Activated CD4-positive, alpha-beta memory T cell treated with anti-CD3 and anti-CD28 coated beads, Interleukin-2, amount 10 ng/mL, durations not matched to agents 7 days and 5 days (primary cell): ENCODE results near the gene CHCHD1. TPM values are rescaled to one million over a fixed set of nuclear protein-coding genes. Genes with fewer than 3 reads are reported as not detected.
"Not testable (repeated sequence)": the region's sequence is repeated elsewhere in the genome, so short reads cannot be mapped to it uniquely, and the experiment has no call there.

Experiments used
- CTCF ChIA-PET: fragments of 350-600 bp; sonication (Branson Sonifier 250); formaldehyde crosslinking; loops from one replicate; lab custom pipeline; 2021; ENCODE audit warnings: antibody characterized with exemption, inconsistent platforms; lab: Charles Lee
- POLR2A ChIA-PET: fragments of 350-600 bp; sonication (Branson Sonifier 250); formaldehyde crosslinking; loops from one replicate; lab custom pipeline; 2021; ENCODE audit warnings: antibody characterized with exemption; lab: Charles Lee
- DNase-seq: peaks from one replicate; pipeline ENCODE4 v3.0.0-alpha.2; 2020
- H3K27ac Mint-ChIP-seq: one replicate; pipeline ENCODE4 v1.8.0; 2021; ENCODE audit warnings: mild to moderate bottlenecking, mixed read lengths
- H3K27me3 Mint-ChIP-seq: one replicate; pipeline ENCODE4 v1.8.0; 2021; ENCODE audit warnings: mixed read lengths
- H3K36me3 Mint-ChIP-seq: one replicate; pipeline ENCODE4 v1.8.0; 2021; ENCODE audit warnings: low read depth, mixed read lengths
- H3K4me1 Mint-ChIP-seq: one replicate; pipeline ENCODE4 v1.8.0; 2021; ENCODE audit warnings: mixed read lengths
- H3K4me3 Mint-ChIP-seq: one replicate; pipeline ENCODE4 v1.8.0; 2021; ENCODE audit warnings: mild to moderate bottlenecking, mixed read lengths
- H3K9me3 Mint-ChIP-seq: one replicate; pipeline ENCODE4 v1.8.0; 2021; ENCODE audit warnings: mixed read lengths
- total RNA-seq, 2 experiments: library from RNA; stranded (reverse); gene quantifications; one replicate each; pipeline ENCODE4 v1.2.3, GENCODE V29; 2021

CHCHD1 gene
- total RNA-seq: 10 to 100 TPM; 31.4 to 34.6 TPM

DNA sequence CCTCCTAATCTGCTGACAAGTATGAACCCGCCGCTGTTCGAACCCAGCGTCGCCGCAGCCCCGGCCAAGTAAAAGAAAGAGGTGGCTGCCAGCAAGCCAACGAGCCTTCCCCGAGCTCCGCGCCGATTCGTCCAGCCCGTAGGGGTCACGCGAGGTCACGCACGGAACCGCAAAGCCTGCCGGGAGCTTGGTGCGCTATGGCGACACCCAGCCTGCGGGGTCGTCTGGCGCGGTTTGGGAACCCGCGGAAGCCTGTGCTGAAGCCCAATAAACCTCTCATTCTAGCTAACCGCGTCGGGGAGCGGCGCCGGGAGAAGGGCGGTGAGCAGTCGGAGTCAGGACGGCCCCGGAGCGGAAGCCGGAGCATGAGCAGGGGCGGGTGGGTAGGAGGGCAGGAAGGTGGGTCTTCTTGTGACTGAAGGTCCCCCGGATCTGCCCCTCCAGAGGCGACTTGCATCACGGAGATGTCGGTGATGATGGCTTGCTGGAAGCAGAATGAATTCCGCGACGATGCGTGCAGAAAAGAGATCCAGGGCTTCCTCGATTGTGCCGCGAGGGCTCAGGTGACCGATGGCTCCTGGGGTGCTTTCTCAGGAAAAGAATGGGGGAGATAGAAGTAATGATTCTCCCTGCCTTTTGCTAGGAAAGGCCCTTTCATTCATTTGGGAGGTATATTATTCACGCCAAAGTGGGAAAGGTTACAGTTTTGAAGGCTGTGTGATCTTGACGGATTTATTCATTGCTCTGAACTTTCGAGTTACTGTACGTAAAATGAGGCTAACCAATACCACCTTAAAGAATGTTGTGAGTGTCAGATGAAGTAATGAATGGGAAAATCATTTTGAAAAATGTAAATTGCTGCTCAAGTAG, at the start of gene CHCHD1:
TSS of gene CHCHD1 (plus strand) at position 170 of the 870 bp plus-strand sequence. CDS start at position 198, 28 bp downstream.
- CTCF ChIA-PET: interaction anchor here (0.6 to 9.9 kb wide), 6 partner anchors 11 to 174 kb away, joined by 3 to 92 read pairs (median 4); a partner anchor contains a TSS
- Mint-ChIP-seq H3K9me3 (no peaks in the 10 kb centered on the region), H3K27ac (peak within 1 kb of the TSS; percentile 94), H3K4me1 (peaks cover 62% of the 10 kb centered on the region), H3K36me3 (peaks cover 36% of the 10 kb centered on the region), H3K27me3 (no peaks in the 10 kb centered on the region), H3K4me3 (peak within 1 kb of the TSS; percentile 94)
- peak; percentile 94 for DNase-seq
- POLR2A ChIA-PET: interaction anchor here (0.6 to 5.0 kb wide), 22 partner anchors 10 to 530 kb away, joined by 3 to 98 read pairs (median 5); partner anchors contain the start of genes MRPS16, PPP3CB and SEC24C

DNA sequence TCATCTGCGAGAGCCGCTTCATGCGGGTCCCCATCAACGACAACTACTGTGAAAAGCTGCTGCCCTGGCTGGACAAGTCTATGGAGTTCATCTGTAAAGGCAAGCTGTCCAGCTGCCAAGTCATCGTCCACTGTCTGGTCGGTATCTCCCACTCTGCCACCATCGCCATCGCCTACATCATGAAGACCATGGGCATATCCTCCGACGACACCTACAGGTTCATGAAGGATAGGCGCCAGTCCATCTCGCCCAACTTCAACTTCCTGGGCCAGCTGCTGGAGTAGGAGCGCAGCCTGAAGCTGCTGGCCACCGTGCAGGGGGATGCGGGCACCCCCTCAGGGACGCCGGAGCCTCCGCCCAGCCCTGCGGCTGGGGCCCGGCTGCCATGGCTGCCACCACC, 49.4 kb upstream of the CHCHD1 start:
- Mint-ChIP-seq H3K9me3 (no peaks in the 10 kb centered on the region), H3K4me1 (peaks cover 19% of the 10 kb centered on the region), H3K27ac (peak overlapping the region; percentile 16), H3K4me3 (peak overlapping the region; percentile 47), H3K27me3 (no peaks in the 10 kb centered on the region), H3K36me3 (peaks cover 7% of the 10 kb centered on the region)
- ChIA-PET CTCF (interaction anchor here (2.9 to 3.9 kb wide), 2 partner anchors 11 to 89 kb away, joined by 6 to 31 read pairs; partner anchors contain the start of gene SEC24C), POLR2A (interaction anchor here (3.3 to 6.8 kb wide), 2 partner anchors 12 to 40 kb away, joined by 24 to 164 read pairs; partner anchors contain the start of gene SEC24C)
- DNase-seq: no peak

DNA sequence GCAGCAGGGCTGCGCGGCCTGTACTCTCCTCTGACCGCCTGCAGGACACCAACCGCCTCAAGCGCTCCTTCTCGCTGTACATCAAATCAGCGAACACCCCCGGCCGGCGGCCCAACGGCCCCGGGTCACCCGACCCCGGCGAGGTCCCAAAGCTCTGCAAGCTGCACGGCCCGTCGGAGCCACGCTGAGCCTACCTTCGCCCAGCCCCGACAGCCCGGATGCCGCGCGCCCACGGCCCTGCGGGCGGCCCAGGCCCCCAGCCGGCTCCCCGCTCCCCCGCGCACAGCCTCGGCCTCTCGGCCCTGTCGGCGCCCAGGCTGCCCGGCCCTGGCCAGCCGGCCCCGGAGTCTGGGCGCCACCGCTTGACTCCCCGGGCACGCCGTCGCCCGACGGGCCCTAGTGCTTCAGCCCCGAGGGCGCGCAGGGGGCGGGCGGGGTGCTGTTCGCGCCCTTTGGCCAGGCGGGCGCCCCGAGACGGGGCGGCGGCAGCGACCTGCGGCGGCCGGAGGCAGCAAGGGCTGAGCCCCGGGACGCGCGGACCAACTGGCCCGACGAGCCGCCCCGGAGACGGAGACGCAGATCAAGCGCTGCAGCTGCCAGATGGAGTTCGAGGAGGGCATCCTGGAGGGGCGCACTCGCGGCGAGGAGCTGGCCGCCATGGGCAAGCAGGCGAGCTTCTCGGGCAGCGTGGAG, 48.8 kb upstream of the CHCHD1 start:
- DNase-seq: no peak
- H3K36me3 Mint-ChIP-seq: peaks cover 9% of the 10 kb centered on the region
- ChIA-PET CTCF (interaction anchor here (2.9 kb wide), 1 partner anchor 89 kb away, joined by 6 read pairs; no protein-coding TSS in a partner anchor), POLR2A (interaction anchor here (6.8 kb wide), 1 partner anchor 11 kb away, joined by 164 read pairs; the partner anchor contains the start of gene SEC24C)
- peaks cover 16% of the 10 kb centered on the region for H3K4me1 Mint-ChIP-seq
- no peaks in the 10 kb centered on the region for H3K9me3 Mint-ChIP-seq
- H3K27ac Mint-ChIP-seq: no peak overlapping the region
- H3K27me3 Mint-ChIP-seq: no peaks in the 10 kb centered on the region
- H3K4me3 Mint-ChIP-seq: no peak overlapping the region

DNA sequence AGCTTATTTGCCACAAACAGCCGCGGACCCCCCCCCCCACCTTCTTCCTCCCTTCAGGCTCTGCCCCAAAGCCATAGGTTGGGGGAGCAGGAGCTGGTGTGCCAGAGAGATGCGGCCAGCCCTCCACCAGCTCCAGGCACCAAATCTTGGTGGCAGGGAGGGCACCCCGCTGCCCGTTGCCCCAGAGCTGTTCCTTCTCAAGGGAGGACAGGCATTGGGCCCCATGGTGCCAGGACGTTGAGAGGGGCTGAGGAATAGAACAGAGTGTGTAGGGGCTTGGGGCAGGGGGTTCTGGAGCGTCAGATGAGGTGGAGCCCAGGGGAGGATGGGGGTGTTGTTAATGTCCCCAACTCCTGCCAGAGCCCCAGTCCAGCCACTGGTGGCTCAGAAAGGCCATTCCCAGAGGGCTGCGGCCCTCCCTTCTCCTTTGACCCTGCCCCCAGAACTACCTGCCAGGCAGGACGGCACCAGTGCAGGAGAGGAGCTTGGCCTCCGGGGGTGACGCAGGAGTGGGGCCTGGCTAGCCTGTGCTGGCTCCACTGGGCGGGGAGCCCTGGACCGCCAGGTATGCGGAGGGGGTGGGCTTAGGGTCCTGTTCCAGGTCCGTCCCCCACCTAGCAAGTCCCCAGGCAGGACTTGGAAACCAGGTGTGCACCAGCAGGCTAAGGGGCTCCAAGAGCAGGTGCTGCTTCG, 47.7 kb upstream of the CHCHD1 start:
- CTCF ChIA-PET: no interaction called here
- no peaks in the 10 kb centered on the region for H3K9me3 Mint-ChIP-seq
- no peak for DNase-seq
- H3K4me1 Mint-ChIP-seq: peaks cover 14% of the 10 kb centered on the region
- H3K36me3 Mint-ChIP-seq: peaks cover 9% of the 10 kb centered on the region
- H3K27ac Mint-ChIP-seq: no peak overlapping the region
- H3K4me3 Mint-ChIP-seq: no peak overlapping the region
- POLR2A ChIA-PET: interaction anchor here (6.8 kb wide), 1 partner anchor 10 kb away, joined by 164 read pairs; the partner anchor contains the start of gene SEC24C
- H3K27me3 Mint-ChIP-seq: no peaks in the 10 kb centered on the region

DNA sequence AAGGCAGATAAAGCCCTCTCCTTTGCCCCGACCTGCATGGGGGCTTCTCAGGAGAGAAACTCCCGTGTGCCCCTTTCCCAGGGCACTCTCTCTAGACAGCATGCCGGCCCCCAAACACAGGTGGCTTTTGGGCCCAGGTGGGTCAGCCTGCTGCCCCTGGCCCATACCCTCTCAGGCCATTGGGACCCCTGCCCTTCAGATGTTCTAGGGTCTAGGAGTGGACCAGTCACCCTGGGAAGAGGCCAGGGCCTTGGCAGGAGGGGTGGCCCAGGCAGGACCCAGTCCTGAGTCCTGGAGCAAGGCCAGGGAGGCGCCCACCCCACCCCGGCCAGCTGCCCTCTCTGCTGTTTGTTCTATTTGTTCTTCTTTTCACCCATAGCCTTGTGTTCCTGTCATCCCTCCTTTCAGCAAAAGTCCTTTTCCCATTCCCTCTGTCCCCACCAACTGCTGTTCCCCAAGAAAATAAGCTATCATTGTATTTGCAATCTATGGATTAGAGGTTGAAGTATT, 47.0 kb upstream of the CHCHD1 start:
- Mint-ChIP-seq H3K4me3 (no peak overlapping the region), H3K27me3 (no peaks in the 10 kb centered on the region), H3K27ac (no peak overlapping the region), H3K9me3 (no peaks in the 10 kb centered on the region), H3K4me1 (peaks cover 10% of the 10 kb centered on the region), H3K36me3 (peaks cover 7% of the 10 kb centered on the region)
- ChIA-PET CTCF (no interaction called here), POLR2A (interaction anchor here (1.0 to 6.8 kb wide), 2 partner anchors 9 kb away, joined by 7 to 164 read pairs; partner anchors contain the start of gene SEC24C)
- no peak for DNase-seq

DNA sequence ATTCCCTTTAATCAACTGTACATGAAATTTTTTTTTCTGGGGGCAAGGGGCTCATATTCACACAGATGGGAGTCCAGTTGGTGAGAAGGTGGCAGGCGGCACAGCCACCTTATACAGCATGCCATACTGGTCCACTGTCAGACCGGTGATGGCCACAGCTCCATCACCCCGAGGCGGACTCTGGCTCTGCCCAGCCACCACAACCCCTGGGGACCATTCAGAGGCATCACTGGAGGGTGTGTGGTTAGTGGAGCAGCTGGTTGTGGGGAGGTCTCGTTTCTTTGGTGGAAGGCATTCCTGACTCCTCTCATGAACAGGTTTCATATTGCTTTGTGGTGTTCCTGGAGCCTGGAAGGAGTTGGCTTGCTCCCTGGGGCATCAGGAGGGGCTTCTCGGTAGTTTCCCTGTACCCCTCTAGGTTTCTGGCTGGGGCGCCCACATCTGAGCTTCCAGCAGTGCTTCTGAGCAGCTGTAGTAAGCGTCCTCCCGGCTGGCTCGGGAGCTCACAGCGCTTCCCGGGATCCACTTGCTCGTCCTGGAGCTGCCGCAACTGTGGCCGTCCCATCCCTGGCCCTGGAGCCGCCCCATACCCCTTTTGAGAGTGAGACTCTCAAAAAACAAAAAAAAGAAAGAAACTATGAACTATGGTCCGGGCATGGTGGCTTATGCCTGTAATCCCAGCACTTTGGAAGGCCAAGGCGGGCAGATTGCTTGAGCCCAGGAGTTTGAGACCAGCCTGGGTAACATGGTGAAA, 41.2 kb upstream of the CHCHD1 start:
- CTCF ChIA-PET, H3K27me3 Mint-ChIP-seq, H3K9me3 Mint-ChIP-seq, H3K27ac Mint-ChIP-seq, DNase-seq, H3K4me3 Mint-ChIP-seq: not testable (repeated sequence)
- POLR2A ChIA-PET: interaction anchor here (6.8 kb wide), 1 partner anchor 9 kb away, joined by 164 read pairs; no protein-coding TSS in a partner anchor
- Mint-ChIP-seq H3K36me3 (peaks cover 15% of the 10 kb centered on the region), H3K4me1 (peaks cover 23% of the 10 kb centered on the region)

DNA sequence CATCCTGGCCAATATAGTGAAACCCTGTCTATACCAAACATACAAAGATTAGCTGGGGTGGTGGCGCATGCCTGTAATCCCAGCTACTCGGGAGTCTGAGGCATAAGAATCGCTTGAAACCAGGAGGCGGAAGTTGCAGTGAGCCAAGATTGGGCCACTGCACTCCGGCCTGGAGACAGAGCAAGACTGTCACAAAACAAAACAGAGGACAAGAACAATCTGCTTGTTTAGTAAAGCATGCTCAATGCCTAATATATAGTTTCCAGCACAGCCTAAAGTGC, 39.5 kb upstream of the CHCHD1 start:
- no peak overlapping the region for H3K4me3 Mint-ChIP-seq

DNA sequence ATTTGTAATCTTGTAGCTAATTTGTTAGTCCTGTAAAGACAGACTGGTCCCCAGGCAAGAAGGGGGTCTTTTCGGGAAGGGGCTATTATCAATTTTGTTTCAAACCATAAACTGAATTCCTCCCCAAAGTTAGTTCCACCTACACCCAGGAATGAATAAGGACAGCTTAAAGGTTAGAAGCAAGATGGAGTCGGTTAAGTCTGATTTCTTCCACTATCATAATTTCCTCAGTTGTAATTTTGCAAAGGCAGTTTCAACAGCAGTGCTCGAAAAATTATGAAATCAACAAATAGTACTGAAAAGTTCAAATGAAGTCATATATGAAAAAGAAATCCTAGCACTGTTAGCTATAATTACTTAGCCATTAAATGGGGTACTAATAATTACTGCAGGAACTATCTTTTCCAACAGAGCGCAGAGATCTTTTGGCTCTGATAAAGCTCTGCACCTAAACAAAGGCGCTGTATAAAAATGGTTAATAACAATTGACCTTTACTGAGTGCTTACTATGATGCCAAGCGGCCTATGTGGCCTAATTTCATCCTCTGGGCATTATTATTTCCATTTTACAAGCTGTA, 38.4 kb upstream of the CHCHD1 start:
- Mint-ChIP-seq H3K27ac (peak overlapping the region; percentile 99), H3K4me3 (peak overlapping the region; percentile 94), H3K4me1 (peaks cover 35% of the 10 kb centered on the region), H3K27me3 (no peaks in the 10 kb centered on the region), H3K36me3 (peaks cover 23% of the 10 kb centered on the region), H3K9me3 (no peaks in the 10 kb centered on the region)
- ChIA-PET CTCF (interaction anchor here (0.6 to 3.3 kb wide), 7 partner anchors 13 to 315 kb away, joined by 3 to 31 read pairs (median 4); a partner anchor contains a TSS), POLR2A (interaction anchor here (0.8 to 6.8 kb wide), 17 partner anchors 8 to 496 kb away, joined by 3 to 164 read pairs (median 9); partner anchors contain the start of genes ANXA7, CHCHD1, DNAJC9 and PPP3CB)
- DNase-seq: no peak

More for the DNA sequence above, 39.5 kb upstream of the CHCHD1 start:
- Mint-ChIP-seq H3K27me3 (no peaks in the 10 kb centered on the region), H3K9me3 (no peaks in the 10 kb centered on the region), H3K27ac (peak overlapping the region; percentile 99), H3K4me1 (peaks cover 33% of the 10 kb centered on the region), H3K36me3 (peaks cover 25% of the 10 kb centered on the region)
- DNase-seq: no peak
- CTCF ChIA-PET: interaction anchor here (2.6 to 3.3 kb wide), 2 partner anchors 12 to 30 kb away, joined by 15 to 31 read pairs; a partner anchor contains a TSS
- POLR2A ChIA-PET: interaction anchor here (1.0 to 6.8 kb wide), 7 partner anchors 11 to 137 kb away, joined by 3 to 164 read pairs (median 20); partner anchors contain the start of genes CHCHD1 and ZSWIM8

DNA sequence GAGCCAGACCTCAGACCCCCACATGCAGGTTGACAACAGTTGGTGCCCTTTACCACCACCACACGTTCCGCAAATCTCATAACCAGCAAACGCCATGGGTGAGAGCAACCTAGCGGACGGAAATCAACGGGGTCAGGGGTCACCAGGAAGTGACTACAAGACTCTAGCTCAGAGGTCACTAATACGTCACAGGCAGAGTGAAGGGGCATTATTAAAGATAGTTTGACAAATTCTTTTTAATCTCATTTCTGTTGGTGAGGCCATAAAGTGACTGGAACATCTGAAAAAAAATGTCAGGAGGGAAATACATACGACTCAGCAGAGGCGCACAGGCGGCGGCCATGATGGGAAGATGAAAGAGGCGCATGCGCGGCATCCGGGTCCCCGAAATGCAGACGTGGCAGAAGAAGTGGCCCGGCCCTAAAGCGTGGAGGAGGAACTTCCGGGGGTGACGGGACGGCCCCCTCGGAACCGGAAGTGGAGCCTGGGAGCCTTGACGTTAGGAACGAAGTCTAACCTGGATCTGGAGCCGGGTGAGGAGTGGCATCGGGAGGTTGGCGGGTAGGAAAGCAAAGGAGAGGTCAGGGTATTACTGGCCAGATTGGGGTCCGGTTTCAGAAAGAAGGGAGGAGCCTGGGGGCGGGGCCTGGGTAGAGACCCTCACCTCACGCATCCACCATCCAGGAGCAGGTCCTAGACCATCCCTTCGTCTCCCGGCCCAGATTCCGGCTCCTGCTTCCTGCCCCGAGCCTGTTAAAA, 37.8 kb upstream of the CHCHD1 start, which contains the start of gene SEC24C:
TSS of gene SEC24C (plus strand) at position 468 of the 759 bp plus-strand sequence. CDS start 2,461 bp downstream, outside the sequence.
- ChIA-PET POLR2A (interaction anchor here (0.7 to 6.8 kb wide), 20 partner anchors 8 to 497 kb away, joined by 3 to 164 read pairs (median 8); partner anchors contain the start of genes ANXA7, CHCHD1, DNAJC9 and MRPS16), CTCF (interaction anchor here (0.8 to 3.3 kb wide), 8 partner anchors 9 to 136 kb away, joined by 3 to 31 read pairs (median 6); a partner anchor contains a TSS)
- peaks cover 26% of the 10 kb centered on the region for H3K36me3 Mint-ChIP-seq
- H3K4me3 Mint-ChIP-seq: peak within 1 kb of the TSS; percentile 94
- H3K27ac Mint-ChIP-seq: peak within 1 kb of the TSS; percentile 99
- H3K9me3 Mint-ChIP-seq: no peaks in the 10 kb centered on the region
- H3K27me3 Mint-ChIP-seq: no peaks in the 10 kb centered on the region
- H3K4me1 Mint-ChIP-seq: peaks cover 38% of the 10 kb centered on the region
- DNase-seq: peak; percentile 97

DNA sequence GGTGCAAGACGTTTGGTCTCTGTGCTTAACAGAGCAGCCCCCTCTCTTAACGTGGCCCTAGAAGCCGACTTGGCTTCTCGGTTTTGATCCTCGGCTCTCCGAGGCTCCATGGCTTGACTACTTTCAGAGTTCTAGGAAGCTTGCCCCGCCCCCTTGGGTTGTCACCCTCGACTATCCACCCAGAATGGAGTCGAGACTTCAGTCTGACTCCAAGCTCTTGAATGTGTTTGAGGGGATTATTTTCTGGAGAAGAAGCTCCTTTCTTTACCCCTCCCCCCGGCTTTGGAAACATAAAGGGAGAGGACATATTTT, 37.2 kb upstream of the CHCHD1 start:
- H3K4me3 Mint-ChIP-seq: peak overlapping the region; percentile 94
- POLR2A ChIA-PET: interaction anchor here (0.7 to 6.8 kb wide), 14 partner anchors 9 to 492 kb away, joined by 3 to 164 read pairs (median 12); partner anchors contain the start of genes CHCHD1, MRPS16 and PPP3CB
- CTCF ChIA-PET: interaction anchor here (0.8 to 3.3 kb wide), 6 partner anchors 9 to 135 kb away, joined by 3 to 31 read pairs (median 9); a partner anchor contains a TSS
- H3K27ac Mint-ChIP-seq: peak overlapping the region; percentile 99
- H3K9me3 Mint-ChIP-seq: no peaks in the 10 kb centered on the region
- peaks cover 41% of the 10 kb centered on the region for H3K4me1 Mint-ChIP-seq
- peak; percentile 68 for DNase-seq
- peaks cover 29% of the 10 kb centered on the region for H3K36me3 Mint-ChIP-seq
- H3K27me3 Mint-ChIP-seq: no peaks in the 10 kb centered on the region
